ENCODE data around the gene ZNF750.

ZNF750 gene

GRCh38 chr17:82874011-82874835, 34.4 kb upstream of the ZNF750 start (continued):
- TF ChIP-seq, protein P1, sequence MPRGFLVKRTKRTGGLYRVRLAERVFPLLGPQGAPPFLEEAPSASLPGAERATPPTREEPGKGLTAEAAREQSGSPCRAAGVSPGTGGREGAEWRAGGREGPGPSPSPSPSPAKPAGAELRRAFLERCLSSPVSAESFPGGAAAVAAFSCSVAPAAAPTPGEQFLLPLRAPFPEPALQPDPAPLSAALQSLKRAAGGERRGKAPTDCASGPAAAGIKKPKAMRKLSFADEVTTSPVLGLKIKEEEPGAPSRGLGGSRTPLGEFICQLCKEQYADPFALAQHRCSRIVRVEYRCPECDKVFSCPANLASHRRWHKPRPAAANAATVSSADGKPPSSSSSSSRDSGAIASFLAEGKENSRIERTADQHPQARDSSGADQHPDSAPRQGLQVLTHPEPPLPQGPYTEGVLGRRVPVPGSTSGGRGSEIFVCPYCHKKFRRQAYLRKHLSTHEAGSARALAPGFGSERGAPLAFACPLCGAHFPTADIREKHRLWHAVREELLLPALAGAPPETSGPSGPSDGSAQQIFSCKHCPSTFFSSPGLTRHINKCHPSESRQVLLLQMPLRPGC (tag by site-specific recombination; IDR thresholded peaks at IDR 0.05): no peak
- TF ChIP-seq ZNF677 (tag by site-specific recombination; IDR thresholded peaks at IDR 0.05): no peak
- TF ChIP-seq ZNF146 (tag by site-specific recombination; IDR thresholded peaks at IDR 0.05): no peak
- TF ChIP-seq ZNF768 (tag by site-specific recombination; IDR thresholded peaks at IDR 0.05): no peak
- no peak for TF ChIP-seq ZNF624 (tag by site-specific recombination; IDR thresholded peaks at IDR 0.05)

DNA sequence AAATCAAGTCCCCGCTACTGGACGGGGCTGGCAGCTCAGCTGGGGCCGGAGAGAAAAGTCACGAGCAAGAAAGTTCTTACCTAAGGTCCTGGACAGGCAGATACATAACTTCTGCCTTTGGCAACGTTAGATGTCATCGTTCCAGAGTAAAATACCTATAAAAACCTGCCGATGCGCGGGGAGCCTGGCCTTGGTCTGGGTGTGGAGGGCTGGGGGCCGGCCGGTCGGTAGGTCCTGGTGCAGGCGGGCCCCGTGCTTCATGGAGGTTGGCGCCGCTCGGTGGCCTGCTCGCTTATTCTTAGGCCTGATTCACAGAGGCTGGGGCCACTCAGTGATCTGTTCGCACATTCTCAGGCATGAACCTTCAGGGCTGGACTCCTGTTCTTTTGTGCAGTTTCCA, 33.7 kb upstream of the ZNF750 start:
- Histone ChIP-seq H3K27ac (ENCODE audit: extremely low read depth, low read depth, low read length) (no peak overlapping the region), H3K36me3 (ENCODE audit: control insufficient read depth in 2 of 2, insufficient read depth in 1 of 2, low read length in 2 of 2) (peaks cover 0 to 38% of the 10 kb centered on the region in 2 experiments; a peak in 1 of 3 replicates), H3K4me1 (ENCODE audit: control insufficient read depth, insufficient read depth, low read length) (0 out of 2 replicates have a peak, but pooled peaks cover 3% of the 10 kb centered on the region), H3K9me3 (ENCODE audit: control insufficient read depth, insufficient read depth, low read depth, low read length) (no peaks in the 10 kb centered on the region), H3K4me3 (ENCODE audit: low read depth, low read length) (no peak overlapping the region)
- TF ChIP-seq SCRT2 (tag by site-specific recombination; IDR thresholded peaks at IDR 0.05) (no peak), FEZF1 (tag by site-specific recombination; IDR thresholded peaks at IDR 0.05) (no peak)
- TF ChIP-seq, protein P2, sequence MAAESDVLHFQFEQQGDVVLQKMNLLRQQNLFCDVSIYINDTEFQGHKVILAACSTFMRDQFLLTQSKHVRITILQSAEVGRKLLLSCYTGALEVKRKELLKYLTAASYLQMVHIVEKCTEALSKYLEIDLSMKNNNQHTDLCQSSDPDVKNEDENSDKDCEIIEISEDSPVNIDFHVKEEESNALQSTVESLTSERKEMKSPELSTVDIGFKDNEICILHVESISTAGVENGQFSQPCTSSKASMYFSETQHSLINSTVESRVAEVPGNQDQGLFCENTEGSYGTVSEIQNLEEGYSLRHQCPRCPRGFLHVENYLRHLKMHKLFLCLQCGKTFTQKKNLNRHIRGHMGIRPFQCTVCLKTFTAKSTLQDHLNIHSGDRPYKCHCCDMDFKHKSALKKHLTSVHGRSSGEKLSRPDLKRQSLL (tag by site-specific recombination; IDR thresholded peaks at IDR 0.05): no peak
- CTCF ChIA-PET: no interaction called here
- POLR2A ChIA-PET: no interaction called here

GRCh38 chr17:82872591-82873520, 33.0 kb upstream of the ZNF750 start:
- POLR2A ChIA-PET: no interaction called here
- 0 out of 2 replicates have a peak, but pooled peaks cover 3% of the 10 kb centered on the region for H3K4me1 ChIP-seq (ENCODE audit: control insufficient read depth, insufficient read depth, low read length)
- H3K9me3 ChIP-seq (ENCODE audit: control insufficient read depth, insufficient read depth, low read depth, low read length): no peaks in the 10 kb centered on the region
- no peak for TF ChIP-seq ZNF19 (tag by site-specific recombination; IDR thresholded peaks at IDR 0.05; ENCODE audit: low read depth)
- TF ChIP-seq ZNF146 (tag by site-specific recombination; IDR thresholded peaks at IDR 0.05): no peak
- TF ChIP-seq ZBTB21 (tag by site-specific recombination; IDR thresholded peaks at IDR 0.05): no peak
- no peak for TF ChIP-seq KLF9 (tag by site-specific recombination; IDR thresholded peaks at IDR 0.05; ENCODE audit: low read depth)
- TF ChIP-seq ZNF830 (tag by site-specific recombination; IDR thresholded peaks at IDR 0.05; ENCODE audit: low read depth): no peak
- TF ChIP-seq ZNF221 (tag by site-specific recombination; IDR thresholded peaks at IDR 0.05; ENCODE audit: borderline replicate concordance): no peak
- no peak for TF ChIP-seq BCL11B (tag by site-specific recombination; IDR thresholded peaks at IDR 0.05; ENCODE audit: low read depth)
- TF ChIP-seq ZNF114 (tag by site-specific recombination; IDR thresholded peaks at IDR 0.05): no peak
- TF ChIP-seq ELK4 (IDR thresholded peaks at IDR 0.05; ENCODE audit: borderline replicate concordance, low read depth, low read length): no peak
- no peak for TF ChIP-seq ZXDB (tag by site-specific recombination; IDR thresholded peaks at IDR 0.05)
- no peak for TF ChIP-seq ZEB2 (tag by site-specific recombination; IDR thresholded peaks at IDR 0.05)
- no peak for TF ChIP-seq SP7 (tag by site-specific recombination; IDR thresholded peaks at IDR 0.05)
- no peak for TF ChIP-seq ZNF2 (tag by site-specific recombination; IDR thresholded peaks at IDR 0.05)
- TF ChIP-seq ZNF747 (tag by site-specific recombination; IDR thresholded peaks at IDR 0.05): no peak
- TF ChIP-seq ZNF658 (tag by site-specific recombination; IDR thresholded peaks at IDR 0.05): no peak
- peaks cover 0 to 34% of the 10 kb centered on the region in 2 experiments; a peak in 1 of 3 replicates for H3K36me3 ChIP-seq (ENCODE audit: control insufficient read depth in 2 of 2, insufficient read depth in 1 of 2, low read length in 2 of 2)
- no peak overlapping the region for H3K4me3 ChIP-seq (ENCODE audit: low read depth, low read length)
- CTCF ChIA-PET: interaction anchor here (0.6 kb wide), 1 partner anchor 281 kb away, joined by 3 read pairs; no protein-coding TSS in a partner anchor
- no peak overlapping the region for H3K27ac ChIP-seq (ENCODE audit: extremely low read depth, low read depth, low read length)

Measured in HEK293 (cell line).